ENCODE results near the gene A4GALT.

The A4GALT gene

GRCh38 chr22:42649246-42650099 is 71.2 kb downstream of the A4GALT start, which contains the start of gene CYB5R3:
CYB5R3 (minus strand) TSS chr22:42649392; CDS start chr22:42649315, 77 bp downstream.
- no peak for TF ChIP-seq CTCF (IDR thresholded peaks at IDR 0.05)

- TF ChIP-seq CTCF (IDR thresholded peaks at IDR 0.05) = no peak
Observed at GRCh38 chr22:42648368-42649245, 72.1 kb downstream of the A4GALT start.

GRCh38 chr22:42648017-42648367 is 72.7 kb downstream of the A4GALT start:
- no peak for TF ChIP-seq CTCF (IDR thresholded peaks at IDR 0.05)

- TF ChIP-seq CTCF (IDR thresholded peaks at IDR 0.05) = no peak
Observed at GRCh38 chr22:42646569-42647525, 73.8 kb downstream of the A4GALT start.

- no peak for TF ChIP-seq CTCF (IDR thresholded peaks at IDR 0.05)
Observed at GRCh38 chr22:42645938-42646568, 74.6 kb downstream of the A4GALT start.

GRCh38 chr22:42645341-42645937 is 75.2 kb downstream of the A4GALT start:
- TF ChIP-seq CTCF (IDR thresholded peaks at IDR 0.05) = no peak

All from LNCAP (cell line).